Measurements from ENCODE around the gene HOXB7. TPM values are rescaled to one million over a fixed set of nuclear protein-coding genes. Genes with fewer than 3 reads are reported as not detected.
A peak's percentile ranks its signal among the peaks of the same experiment; 100 is the strongest.

HOXB7 gene
- total RNA-seq, 2 donors from 2014 or later, result 0.63 to 7.2 TPM

DNA sequence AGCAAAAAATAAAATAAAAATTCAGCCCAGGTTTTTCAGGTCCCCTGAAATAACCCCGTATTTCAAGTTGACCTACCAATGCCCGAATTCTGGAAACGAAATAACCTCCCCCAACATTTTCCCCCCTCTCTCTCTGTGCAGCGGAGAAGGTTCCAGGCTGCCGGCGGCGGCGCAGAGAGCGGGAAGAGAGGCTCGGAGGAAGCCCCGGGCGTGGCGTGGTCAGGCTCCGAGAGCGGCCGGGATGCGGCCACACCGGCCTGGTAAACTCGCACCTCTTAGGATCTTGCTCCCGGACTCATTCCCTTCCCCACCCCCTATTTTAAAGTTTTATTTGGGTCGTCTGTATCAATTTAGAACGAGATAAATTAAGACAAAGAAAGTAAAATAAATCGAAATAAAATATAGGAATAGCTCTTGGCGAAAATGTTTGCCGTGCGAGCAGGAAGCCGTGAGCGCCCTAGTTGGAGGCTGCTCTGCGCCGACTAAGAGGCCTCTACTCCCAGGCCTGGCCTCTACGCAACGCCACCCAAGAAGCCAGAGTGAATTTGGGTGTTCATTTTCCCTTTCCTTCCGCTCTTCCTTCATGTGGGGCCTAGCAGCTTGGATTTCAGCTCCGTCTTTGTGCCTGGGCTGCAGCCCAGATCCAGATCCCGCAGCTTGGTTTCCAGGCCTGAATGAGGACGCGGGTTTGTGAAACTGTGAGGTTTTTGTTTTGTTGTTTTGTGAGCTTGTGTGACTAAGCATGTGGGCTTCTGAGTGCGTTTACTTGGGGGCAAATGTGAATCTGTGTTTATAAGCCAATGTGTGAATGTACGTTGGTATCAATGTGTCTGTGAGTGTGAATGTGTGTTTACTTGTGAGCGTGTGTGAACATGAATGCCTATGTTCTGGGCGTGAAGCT is 4.6 kb downstream of the HOXB7 start:
- H3K36me3 ChIP-seq, result no peaks in the 10 kb centered on the region
- H3K9me3 ChIP-seq, result no peaks in the 10 kb centered on the region
- ATAC-seq (ENCODE audit: insufficient number of reproducible peaks, low FRiP score, low read depth) (no peak), DNase-seq (ENCODE audit: low spot score) (no peak)
- TF ChIP-seq, protein P1, sequence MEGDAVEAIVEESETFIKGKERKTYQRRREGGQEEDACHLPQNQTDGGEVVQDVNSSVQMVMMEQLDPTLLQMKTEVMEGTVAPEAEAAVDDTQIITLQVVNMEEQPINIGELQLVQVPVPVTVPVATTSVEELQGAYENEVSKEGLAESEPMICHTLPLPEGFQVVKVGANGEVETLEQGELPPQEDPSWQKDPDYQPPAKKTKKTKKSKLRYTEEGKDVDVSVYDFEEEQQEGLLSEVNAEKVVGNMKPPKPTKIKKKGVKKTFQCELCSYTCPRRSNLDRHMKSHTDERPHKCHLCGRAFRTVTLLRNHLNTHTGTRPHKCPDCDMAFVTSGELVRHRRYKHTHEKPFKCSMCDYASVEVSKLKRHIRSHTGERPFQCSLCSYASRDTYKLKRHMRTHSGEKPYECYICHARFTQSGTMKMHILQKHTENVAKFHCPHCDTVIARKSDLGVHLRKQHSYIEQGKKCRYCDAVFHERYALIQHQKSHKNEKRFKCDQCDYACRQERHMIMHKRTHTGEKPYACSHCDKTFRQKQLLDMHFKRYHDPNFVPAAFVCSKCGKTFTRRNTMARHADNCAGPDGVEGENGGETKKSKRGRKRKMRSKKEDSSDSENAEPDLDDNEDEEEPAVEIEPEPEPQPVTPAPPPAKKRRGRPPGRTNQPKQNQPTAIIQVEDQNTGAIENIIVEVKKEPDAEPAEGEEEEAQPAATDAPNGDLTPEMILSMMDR (IDR thresholded peaks at IDR 0.05), result no peak
- H3K27me3 ChIP-seq (replicated peaks; ENCODE audit: insufficient read depth), result no peaks in the 10 kb centered on the region
- H3K4me3 ChIP-seq, result no peak overlapping the region
- no peak overlapping the region for H3K27ac ChIP-seq
- peaks cover 4 to 44% of the 10 kb centered on the region in 2 donors for H3K4me1 ChIP-seq (ENCODE audit: control insufficient read depth in 1 of 2, low read depth in 2 of 2)

DNA sequence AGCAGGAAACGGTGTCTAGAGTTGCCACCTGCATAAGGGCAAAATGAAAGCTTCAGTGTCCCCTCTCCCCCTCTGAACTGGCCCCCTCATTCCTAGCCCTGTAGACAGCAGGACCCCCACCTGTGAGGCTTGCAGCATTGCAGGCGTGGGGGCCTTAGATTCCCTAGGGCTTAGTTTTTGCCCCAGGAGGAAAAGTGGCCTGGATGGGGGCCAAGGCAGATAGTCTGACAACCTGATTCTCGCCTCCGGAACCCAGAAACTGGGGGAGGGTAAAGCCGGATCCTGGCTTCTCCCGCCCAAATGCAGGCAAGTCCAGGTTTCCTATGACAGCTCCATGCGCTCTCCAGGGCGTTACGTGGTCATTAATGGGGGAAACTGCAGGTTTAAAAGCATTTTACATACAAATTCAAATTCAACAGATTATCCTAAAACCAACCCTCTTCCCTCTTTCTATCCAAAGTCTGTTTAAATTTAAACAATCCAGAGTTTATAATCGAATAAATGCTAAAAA is 5.4 kb downstream of the HOXB7 start:
- Histone ChIP-seq H3K4me1 (ENCODE audit: control insufficient read depth in 1 of 2, low read depth in 2 of 2) (peaks cover 4 to 41% of the 10 kb centered on the region in 2 donors), H3K36me3 (no peaks in the 10 kb centered on the region), H3K4me3 (peak overlapping the region; percentile 75), H3K27me3 (replicated peaks; ENCODE audit: insufficient read depth) (no peaks in the 10 kb centered on the region), H3K27ac (peak overlapping the region in 1 of 2 donors; percentile 65), H3K9me3 (no peaks in the 10 kb centered on the region)
- TF ChIP-seq, protein P1 (IDR thresholded peaks at IDR 0.05), result no peak
- no peak for DNase-seq (ENCODE audit: low spot score)
- no peak for ATAC-seq (ENCODE audit: insufficient number of reproducible peaks, low FRiP score, low read depth)

DNA sequence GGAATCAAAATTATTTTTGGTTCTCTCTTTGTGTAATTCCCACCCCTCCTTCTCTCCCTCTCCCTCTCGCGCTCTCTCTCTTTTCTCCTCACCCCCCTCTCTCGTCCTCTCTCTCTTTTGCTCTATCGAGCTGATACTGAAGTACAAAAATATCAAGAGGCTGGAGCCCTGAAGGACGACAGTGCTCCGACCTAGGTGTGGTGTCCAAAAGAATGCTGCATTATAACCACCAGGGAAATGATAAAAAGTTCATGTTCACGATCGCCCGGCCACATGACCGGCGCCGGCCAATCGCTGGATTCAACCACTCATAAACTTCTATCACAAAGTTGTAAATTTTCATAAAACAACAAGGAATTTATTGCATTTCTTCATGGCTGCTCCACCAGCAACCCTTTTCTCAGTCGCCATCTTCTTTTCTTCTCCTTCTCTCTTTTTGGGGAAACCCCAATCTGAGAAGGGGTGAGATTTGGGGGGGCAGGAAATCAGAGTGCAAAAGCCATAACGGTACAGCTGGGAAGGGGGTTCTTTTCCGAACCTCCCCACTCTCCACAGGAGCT is 6.0 kb downstream of the HOXB7 start, which contains the start of gene HOXB6:
TSS of gene HOXB6 (minus strand) at position 217 of the 560 bp plus-strand sequence. CDS start 6,836 bp downstream, outside the sequence.
- H3K4me3 ChIP-seq, result peak within 1 kb of the TSS; percentile 75
- TF ChIP-seq, protein P1 (IDR thresholded peaks at IDR 0.05), result no peak
- peaks cover 4 to 34% of the 10 kb centered on the region in 2 donors for H3K4me1 ChIP-seq (ENCODE audit: control insufficient read depth in 1 of 2, low read depth in 2 of 2)
- DNase-seq (ENCODE audit: low spot score) (no peak), ATAC-seq (ENCODE audit: insufficient number of reproducible peaks, low FRiP score, low read depth) (no peak)
- no peaks in the 10 kb centered on the region for H3K9me3 ChIP-seq
- no peaks in the 10 kb centered on the region for H3K36me3 ChIP-seq
- H3K27ac ChIP-seq, result peak within 1 kb of the TSS; percentile 62 to 65
- no peaks in the 10 kb centered on the region for H3K27me3 ChIP-seq (replicated peaks; ENCODE audit: insufficient read depth)

DNA sequence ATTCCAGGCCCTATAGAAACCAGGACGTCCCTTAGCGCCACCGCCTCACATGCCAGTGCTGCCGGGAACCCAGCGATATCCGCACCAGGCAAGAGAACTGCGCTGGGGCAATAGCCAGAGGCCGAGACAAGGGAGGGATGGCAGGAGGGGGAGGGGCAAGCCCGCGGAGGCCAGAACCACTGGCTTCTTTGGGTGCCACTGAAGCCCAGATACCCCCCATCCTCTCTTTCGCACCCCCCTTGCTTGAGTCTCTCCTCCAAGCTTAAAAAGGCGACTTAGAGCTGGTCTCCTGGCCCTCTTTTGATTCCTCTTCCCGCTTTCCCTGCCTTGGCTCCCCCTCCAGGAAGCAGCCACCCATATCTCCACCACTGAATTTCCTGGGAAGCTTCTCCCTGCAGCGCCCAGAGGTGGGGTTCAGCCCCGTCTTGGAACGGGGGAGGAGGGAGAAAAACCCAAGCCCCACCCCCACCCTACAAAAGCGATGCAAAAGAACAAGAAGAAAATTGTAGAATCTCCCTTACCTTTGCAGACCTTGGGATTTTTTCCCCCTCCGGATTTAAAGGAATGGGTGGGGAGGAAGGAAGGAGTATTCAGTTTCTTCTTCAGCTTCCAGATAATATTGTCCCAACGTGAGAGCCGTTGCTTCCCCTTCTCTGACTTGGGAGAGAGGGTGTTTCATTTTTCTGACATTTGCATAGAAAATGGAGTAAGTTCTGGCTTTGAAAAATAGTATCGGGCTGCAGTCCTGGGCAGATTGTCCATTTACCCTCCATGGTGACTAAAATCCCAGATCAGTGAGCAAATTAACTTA is 6.7 kb downstream of the HOXB7 start:
- TF ChIP-seq, protein P1 (IDR thresholded peaks at IDR 0.05), result no peak
- Histone ChIP-seq H3K27me3 (replicated peaks; ENCODE audit: insufficient read depth) (no peaks in the 10 kb centered on the region), H3K4me1 (ENCODE audit: control insufficient read depth in 1 of 2, low read depth in 2 of 2) (peaks cover 4 to 28% of the 10 kb centered on the region in 2 donors), H3K27ac (peak overlapping the region; percentile 62 to 65), H3K4me3 (peak overlapping the region; percentile 75), H3K36me3 (no peaks in the 10 kb centered on the region), H3K9me3 (no peaks in the 10 kb centered on the region)
- DNase-seq (ENCODE audit: low spot score) (no peak), ATAC-seq (ENCODE audit: insufficient number of reproducible peaks, low FRiP score, low read depth) (no peak)

Data from thoracic aorta (tissue), 2 donors.